GM12864 (cell line): ENCODE measurements around the gene SUSD4.

Source experiments
- DNase-seq: peaks from one replicate; pipeline ENCODE4 v3.0.0-alpha.2; 2011; ENCODE audit warnings: low read depth
- H3K4me3 ChIP-seq: 2 replicates; pipeline ENCODE4 v1.5.1; 2011; ENCODE audit warnings: mild to moderate bottlenecking, low read depth, low read length, control low read depth
- TF ChIP-seq, protein P1 (sequence below): IDR thresholded peaks from 2 replicates; pipeline ENCODE4 v1.5.1; 2011; ENCODE audit warnings: low read depth, mild to moderate bottlenecking, moderate library complexity, low read length, control low read depth, inconsistent platforms; ENCODE audit errors: missing control alignments

The SUSD4 gene

DNA sequence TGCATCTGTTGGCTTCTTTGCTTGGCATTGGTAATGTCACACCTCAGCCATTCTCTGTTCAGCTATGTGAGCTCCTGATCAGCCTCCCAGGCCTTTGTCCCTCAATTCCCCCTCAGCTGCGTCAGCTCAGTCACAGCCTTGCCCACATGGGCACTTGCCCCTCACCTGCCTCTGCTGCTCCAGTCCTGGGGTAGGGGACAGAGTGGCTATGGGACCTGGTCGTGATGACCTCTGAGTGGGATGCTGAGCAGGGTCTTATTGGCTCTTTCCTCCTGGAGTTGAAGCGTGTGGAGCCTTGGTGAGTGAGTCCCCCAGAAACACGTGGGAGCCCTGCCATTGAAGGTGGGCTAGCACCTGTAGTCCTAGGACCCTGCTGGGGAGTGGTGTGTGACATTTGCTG, 159.6 kb downstream of the SUSD4 start:
- DNase-seq = no peak
- H3K4me3 ChIP-seq = no peak overlapping the region
- TF ChIP-seq, protein P1, sequence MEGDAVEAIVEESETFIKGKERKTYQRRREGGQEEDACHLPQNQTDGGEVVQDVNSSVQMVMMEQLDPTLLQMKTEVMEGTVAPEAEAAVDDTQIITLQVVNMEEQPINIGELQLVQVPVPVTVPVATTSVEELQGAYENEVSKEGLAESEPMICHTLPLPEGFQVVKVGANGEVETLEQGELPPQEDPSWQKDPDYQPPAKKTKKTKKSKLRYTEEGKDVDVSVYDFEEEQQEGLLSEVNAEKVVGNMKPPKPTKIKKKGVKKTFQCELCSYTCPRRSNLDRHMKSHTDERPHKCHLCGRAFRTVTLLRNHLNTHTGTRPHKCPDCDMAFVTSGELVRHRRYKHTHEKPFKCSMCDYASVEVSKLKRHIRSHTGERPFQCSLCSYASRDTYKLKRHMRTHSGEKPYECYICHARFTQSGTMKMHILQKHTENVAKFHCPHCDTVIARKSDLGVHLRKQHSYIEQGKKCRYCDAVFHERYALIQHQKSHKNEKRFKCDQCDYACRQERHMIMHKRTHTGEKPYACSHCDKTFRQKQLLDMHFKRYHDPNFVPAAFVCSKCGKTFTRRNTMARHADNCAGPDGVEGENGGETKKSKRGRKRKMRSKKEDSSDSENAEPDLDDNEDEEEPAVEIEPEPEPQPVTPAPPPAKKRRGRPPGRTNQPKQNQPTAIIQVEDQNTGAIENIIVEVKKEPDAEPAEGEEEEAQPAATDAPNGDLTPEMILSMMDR = no peak

DNA sequence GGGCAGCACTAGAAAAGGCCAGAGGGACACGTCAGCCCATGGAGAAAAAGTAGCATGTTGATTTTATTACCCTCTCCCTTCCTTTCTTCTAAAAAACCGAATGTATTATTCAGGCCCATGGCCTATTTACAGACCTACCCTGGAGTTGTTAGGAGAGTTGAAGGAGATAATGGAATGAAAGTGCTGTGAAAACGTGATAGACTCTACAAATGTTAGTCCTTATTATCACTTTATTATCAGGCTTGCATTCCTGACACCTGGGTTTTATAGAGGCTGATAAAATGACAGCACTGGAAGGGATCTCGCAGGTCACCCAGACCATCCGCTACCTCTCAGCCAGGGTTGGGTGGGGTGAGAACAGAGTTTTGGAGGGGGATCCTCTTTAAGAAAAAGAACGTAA, 160.3 kb downstream of the SUSD4 start:
- no peak overlapping the region for H3K4me3 ChIP-seq
- DNase-seq = no peak
- TF ChIP-seq, protein P1 = no peak

DNA sequence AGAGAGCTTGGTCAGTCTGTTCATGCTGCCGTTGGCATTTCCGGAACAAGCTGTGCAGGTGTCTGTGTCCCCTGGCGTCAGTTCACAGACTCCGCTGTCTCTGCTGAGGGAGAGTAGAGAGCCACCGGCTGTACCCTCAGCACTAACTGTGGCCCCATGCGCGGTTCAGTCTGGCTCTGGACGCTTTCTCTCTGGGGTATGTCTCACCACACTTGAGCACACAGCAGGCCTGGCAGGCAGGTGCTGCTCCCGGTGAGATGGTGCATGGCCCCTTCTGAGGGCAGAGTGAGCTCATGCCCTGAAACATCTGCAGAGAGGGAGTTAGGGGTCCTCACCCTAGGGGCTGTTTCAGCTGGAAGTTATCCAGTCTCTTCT, 161.0 kb downstream of the SUSD4 start:
- TF ChIP-seq, protein P1 = no peak
- no peak overlapping the region for H3K4me3 ChIP-seq
- no peak for DNase-seq

DNA sequence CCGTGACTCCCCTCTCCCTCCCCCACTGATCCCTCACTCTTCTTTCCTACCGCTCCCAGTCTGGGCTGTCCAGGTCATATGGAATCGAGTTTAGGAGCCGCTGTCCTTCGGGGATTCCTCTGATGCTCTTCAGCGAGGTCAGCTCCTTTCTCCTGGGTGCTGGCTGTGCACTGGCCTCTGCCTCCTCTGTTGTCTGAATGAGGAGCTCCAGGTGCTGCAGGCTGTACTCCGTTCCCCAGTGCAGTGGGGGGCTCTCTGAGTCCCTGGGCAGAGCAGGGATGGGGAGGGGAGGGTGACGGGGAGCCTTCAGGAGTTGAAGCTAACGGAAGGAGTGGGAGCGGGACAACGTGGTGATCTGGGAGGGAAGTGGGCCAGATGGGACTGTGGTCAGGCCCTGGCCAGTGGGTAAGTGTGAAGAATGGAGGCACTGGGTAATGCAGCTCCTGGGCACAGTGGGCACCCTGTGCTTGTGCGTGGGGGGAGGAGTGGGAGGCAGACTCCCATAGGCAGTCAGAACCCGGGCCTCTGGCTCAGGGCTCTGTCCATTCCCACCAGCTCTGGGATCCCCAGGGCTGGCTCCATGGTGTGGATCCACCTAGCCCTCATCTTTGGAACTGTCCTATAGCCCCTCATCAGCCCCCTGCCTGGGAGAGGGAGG, 161.5 kb downstream of the SUSD4 start:
- DNase-seq = no peak
- no peak overlapping the region for H3K4me3 ChIP-seq
- TF ChIP-seq, protein P1 = no peak

DNA sequence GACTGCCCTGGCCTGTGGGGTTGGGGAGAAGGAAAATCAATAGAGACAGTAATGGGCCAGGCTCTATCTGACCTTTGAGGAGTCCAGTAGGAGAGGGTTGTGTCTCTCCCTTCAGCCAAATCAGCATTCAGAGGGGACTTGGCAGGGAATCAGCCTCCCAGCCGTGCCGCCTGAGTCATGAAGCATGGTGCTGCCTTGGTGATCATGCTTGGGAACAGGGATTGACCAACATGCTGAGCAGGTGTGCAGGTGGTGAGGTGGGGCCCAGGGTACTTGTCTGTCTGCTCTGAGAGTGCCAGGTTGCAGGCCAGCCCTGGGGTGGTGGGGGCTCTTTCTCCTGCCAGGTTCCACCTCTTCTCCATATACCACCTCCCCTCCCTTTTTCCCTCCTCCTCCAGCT, 162.0 kb downstream of the SUSD4 start:
- TF ChIP-seq, protein P1 = no peak
- DNase-seq = no peak
- no peak overlapping the region for H3K4me3 ChIP-seq

DNA sequence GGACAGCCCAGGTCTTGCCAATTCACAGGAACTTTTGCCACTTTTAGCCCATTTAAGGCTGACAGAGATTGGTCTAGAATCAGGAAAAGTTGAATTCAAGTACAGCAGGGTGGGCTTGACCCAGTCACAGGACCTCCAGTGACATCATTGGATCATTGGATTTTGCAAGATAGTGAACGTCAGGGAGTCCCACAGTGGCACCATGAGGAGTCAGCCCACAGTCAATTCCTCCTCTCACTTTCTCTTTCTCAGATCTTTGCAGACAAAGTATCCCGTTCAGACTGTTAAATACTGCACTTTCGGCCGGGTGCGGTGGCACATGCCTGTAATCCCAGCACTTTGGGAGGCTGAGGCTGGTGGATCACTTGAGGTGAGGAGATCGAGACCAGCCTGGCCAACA, 163.1 kb downstream of the SUSD4 start:
- TF ChIP-seq, protein P1 = no peak
- no peak for DNase-seq
- no peak overlapping the region for H3K4me3 ChIP-seq

DNA sequence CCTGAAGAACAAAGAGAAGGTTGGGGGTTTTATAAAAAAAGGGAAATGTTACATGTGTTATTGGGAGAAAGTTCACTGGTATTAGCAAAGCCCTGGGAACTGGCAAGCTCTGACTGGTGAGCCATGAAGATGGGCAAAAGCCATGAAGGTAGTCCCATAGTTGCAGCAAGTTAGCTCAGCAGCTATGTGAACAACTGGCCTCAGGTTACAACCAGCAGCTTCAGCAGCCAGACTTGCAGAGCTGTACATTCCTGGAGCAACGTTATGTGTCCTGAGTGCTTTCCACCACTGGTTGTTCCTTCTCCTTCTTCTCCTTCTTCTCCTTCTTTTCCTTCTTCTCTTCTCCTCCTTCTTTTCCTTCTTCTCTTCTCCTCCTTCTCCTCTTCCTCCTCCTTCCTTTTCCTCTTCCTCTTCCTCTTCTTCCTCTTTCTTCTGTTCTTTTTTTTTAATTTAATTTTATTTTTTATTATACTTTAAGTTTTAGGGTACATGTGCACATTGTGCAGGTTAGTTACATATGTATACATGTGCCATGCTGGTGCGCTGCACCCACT, 164.8 kb downstream of the SUSD4 start:
- H3K4me3 ChIP-seq = no peak overlapping the region
- no peak for DNase-seq
- TF ChIP-seq, protein P1 = no peak
